Activated T-cell treated with anti-CD3 and anti-CD28 coated beads for 24 hours (primary cell): ENCODE results near the gene RBM8A.

ENCODE experiments used
- DNase-seq: peaks from one replicate; pipeline ENCODE4 v3.0.0-alpha.2; 2020; ENCODE audit warnings: low read depth

RBM8A gene

GRCh38 chr1:145874646-145875045 lies 52.6 kb downstream of the RBM8A start:
- DNase-seq = no peak

DNA sequence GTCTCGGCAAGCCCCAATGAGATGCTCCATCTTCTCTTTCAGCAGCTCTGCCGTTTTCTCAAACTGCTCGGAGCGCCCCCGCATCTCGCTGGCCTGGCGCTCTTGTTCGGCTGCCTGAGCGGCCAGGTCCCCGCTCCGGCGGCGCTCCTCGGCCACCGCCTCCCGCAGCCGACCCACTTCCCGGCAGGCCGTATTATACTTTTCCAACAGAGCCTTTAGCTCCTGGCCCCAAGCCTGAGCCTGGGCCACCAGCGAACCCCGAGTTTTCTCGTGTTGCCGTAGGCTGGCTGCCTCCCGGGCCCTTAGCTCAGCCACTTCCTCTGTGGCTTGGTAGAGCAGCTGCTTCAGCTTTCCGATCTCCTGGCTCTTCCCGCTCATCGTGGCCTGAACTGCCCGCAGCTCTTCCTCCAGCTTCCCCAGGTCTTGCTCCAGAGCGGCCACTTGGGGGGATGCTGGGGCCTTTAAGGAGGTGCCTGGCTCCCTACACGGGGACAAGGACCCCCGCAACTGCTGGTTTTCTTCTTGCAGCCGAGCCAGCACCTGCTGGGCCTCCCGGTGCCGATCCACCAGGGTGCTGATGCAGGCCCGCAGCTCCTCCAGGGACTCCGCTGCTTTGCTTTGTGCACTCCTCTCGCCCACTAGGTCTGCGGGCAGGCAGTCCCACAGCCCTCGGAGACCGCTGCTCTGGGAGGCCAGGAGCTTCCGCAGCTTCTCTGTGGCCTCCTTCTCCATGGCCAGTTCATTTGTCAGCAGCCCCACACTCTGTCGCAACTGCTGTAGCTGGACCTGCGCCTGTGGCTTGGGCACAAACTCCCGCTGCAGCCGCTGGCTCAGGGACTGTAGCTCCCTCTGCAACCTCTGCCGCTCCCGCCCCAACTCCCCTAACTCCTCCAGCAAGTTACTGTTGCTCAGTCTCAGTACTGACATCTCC lies 55.0 kb downstream of the RBM8A start:
- peak; percentile 9 for DNase-seq
